GM18519 (cell line): ENCODE measurements around the gene GP1BA.

Experiments used
- ATAC-seq: cut with Tn5 transposase; IDR thresholded peaks from one replicate; pipeline ENCODE4 v1.9.1; 2021; ENCODE audit warnings: mild to moderate bottlenecking, moderate library complexity; ENCODE audit not compliant: unreplicated experiment, low FRiP score

Gene GP1BA

DNA sequence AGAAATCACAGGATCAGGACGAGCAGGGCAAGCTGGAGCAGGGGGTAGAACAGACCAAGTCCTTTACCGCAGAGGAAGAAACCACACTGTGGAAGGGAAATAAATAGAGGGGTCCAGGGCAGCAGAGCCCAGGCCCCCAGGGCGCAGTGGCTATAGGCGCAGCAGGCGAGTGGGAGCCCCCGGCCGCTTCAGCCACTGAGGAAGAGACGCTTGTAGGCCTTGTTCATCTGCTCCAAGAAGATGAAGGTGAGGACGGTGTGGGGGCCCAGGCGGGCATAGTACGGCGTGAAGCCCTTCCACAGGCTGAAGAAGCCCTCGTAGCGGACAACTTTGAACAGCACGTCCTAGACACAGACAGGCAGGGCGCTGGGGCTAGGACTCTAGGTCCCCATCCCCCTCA is 5.5 kb downstream of the GP1BA start:
- no peak for ATAC-seq

DNA sequence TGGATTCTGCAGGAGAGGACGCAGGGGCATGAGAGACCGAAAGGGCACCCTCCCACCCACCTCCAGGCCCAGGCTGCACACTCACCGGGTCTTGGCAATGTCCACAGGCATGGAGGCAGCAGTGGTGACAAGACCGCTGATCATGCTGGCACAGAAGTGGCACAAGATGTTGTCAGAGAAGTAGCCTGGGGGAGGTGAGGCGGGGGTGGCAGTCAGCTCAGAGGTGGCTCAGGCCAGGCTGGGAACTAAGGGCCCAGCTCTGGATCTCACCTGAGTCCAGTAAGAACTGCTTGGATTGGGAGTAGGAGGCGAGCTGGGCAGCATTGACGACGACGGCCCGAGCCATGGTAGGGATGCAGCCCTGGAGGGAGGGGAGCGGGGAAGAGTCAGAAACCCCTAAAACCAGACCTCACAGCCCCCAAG is 6.0 kb downstream of the GP1BA start:
- no peak for ATAC-seq

DNA sequence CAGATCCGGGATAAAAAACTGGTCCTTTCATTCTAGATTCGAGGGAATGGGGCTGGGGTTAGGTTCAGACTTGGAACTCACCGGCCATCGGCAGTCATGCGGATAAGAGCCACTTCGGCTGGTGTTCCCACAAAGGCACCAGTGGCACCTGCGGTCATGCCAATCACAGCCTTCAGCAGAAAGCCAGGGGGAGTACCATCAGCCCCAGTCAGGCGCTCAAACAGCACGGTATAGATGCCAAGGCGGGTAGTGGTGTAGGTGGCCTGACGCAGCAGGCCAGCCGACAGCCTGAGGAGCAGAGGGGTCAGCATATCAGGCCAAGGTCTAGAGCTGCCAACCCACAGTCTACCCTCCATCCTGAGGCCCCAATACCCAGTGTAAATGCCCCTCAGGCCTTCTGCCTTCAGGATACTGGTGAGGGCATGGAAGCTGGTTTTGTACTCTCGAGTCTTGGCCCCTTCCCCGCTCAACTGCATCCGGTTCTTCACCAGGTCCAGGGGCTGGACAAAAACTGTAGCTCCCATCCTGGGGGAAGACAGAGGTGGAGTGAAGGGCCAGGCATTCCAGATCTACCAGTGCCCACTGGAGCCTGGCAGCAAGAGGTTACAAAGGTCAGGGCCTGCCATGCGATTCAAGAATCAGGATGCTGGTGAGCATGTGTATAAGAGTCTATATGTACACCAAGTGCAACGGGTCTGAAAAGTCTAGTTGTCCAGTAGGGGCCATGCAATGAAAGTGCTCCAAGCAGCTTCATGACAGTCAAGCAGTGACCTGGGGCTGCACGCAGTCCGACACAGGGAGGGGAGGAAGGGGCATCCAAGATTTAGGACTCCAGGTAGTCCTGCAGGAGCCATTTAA is 6.8 kb downstream of the GP1BA start:
- ATAC-seq, result no peak

GRCh38 chr17:4939546-4939795 is 7.4 kb downstream of the GP1BA start:
- no peak for ATAC-seq

DNA sequence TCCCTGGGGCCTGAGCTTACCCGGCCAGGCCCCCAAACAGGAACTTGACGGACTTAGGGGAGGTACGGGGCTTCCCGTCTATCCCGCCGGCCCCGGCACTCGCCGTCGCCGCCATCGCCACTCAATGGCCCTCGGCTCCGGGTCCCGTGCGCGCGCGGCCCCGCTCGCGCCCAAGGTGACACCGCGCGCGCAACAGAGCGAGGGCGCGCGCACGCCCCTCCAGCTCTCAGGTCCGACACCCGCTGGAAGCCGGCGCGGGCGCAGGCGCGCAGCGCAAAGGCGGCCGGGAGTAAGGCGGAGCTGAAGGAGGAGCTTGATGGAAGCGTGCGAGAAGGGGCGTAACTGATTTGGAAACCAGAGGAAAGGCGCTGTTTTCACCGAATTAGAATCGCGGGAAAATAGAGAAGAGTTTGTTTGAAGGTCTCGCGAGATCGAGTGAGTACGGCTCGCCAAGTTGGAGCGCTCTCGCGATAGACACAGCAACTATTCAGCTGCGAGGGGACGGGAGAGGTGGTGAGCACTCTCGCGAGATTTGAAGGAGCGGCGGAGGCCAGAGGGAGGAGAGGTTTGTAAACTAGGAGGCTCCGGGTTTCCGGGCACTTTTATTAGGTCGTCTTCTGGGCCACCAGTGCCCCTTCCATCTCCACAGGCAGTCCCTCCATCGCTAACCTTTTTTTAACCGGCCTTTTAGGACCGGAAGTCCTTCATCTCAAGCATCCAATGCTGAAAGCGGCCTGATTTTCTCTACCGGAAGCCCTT is 7.9 kb downstream of the GP1BA start, which contains the start of the genes RNF167 and SLC25A11:
Gene RNF167 (plus strand): TSS at position 473 of the 759 bp plus-strand sequence. CDS start 642 bp downstream, outside the sequence.
Gene SLC25A11 (minus strand): TSS at position 251 of the 759 bp plus-strand sequence. CDS start 136 bp downstream, at position 115.
- peak; percentile 73 for ATAC-seq

- ATAC-seq, result no peak
These were observed 8.7 kb downstream of the GP1BA start for GRCh38 chr17:4940555-4941318.

DNA sequence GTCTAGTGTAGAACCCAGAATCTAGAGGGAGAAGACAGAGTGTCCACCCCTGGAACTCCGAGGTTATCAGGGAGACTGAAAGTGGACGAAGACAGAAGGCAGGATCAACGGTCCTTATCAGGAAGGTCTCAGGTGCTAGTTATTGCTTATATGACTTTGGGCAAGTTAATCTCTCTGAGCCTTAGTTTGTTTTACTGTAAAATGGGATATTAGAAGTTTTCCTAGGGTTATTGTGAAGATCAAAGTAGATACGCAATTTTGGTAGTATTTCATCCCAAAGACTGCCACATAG is 9.2 kb downstream of the GP1BA start:
- no peak for ATAC-seq

DNA sequence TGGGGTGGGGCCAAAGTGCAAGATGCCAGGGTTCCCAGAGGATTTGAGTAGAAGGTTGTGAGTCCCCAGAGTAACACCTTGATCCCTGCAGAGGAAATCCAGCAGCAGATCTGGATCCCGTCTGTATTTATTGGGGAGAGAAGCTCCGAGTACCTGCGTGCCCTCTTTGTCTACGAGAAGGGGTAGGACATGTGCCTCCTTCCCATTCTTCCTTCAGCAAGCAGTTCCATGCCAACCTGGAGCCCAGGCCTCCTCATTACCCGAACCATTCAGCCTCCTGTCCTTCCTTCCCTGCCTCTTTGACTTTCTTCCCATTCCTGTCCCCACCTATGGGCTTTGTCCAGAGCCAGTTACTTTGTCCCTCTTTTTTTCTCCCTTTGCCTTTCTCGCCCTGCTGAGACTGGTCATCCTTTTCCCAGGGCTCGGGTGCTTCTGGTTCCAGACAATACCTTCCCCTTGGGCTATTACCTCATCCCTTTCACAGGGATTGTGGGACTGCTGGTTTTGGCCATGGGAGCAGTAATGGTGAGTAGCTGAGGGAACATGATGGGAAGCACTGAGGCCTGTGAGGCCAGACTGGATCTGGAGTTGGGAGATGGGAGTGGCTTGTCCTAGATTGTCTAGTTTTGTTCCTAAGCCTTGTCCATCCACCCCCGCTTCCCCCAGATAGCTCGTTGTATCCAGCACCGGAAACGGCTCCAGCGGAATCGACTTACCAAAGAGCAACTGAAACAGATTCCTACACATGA is 10.9 kb downstream of the GP1BA start:
- ATAC-seq, result no peak

DNA sequence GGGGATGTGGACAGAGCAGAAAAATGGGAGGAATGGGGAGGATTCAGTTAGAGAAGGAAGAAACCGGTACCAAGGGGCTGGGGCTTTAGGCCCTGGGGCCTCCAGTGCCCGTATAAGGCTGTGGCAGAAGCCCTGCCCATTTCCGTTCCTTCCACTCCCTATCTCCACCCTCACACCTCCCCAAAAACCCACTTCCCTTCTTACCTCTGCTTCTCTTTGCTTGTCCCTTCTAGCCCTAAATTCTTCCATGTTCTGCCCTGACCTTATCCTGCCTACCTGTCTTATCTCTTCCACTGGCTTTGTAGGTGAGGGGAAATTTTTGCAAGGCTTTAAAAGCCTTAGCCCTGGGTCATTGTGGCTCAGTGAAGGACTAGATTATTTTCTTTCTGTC is 12.1 kb downstream of the GP1BA start:
- ATAC-seq, result no peak

DNA sequence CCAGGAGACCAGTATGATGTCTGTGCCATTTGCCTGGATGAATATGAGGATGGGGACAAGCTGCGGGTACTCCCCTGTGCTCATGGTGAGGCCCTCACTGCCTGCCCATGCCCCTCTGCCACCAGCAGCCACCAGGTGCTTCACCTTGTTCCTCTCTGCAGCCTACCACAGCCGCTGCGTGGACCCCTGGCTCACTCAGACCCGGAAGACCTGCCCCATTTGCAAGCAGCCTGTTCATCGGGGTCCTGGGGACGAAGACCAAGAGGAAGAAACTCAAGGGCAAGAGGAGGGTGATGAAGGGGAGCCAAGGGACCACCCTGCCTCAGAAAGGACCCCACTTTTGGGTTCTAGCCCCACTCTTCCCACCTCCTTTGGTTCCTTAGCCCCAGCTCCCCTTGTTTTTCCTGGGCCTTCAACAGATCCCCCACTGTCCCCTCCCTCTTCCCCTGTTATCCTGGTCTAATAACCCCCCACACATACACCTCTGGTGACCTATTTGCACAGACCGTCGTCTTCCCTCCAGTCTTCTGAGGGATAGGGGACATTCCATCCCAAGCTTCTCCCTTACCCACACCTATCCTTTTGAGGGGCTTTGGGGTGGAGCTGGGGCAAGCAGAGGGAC is 12.6 kb downstream of the GP1BA start:
- ATAC-seq, result no peak

- ATAC-seq, result no peak
These were observed 13.3 kb downstream of the GP1BA start for GRCh38 chr17:4945176-4945943.

DNA sequence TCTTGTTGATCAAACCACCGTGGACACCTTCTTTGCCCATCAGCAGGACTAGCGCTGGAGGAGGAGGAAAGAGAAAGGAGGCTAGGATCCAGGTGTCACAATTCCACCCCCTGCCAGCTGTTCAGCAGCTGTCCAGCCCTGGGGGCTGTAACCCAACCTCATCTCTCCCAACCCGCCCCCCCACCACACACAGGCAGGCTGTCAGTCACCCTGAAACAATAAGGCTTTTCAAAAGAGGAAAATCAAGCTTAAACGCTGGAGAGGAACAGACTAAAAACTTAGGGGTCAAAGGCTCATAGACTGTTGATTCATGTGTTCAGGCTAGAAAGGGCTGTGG is 13.8 kb downstream of the GP1BA start:
- ATAC-seq, result no peak

DNA sequence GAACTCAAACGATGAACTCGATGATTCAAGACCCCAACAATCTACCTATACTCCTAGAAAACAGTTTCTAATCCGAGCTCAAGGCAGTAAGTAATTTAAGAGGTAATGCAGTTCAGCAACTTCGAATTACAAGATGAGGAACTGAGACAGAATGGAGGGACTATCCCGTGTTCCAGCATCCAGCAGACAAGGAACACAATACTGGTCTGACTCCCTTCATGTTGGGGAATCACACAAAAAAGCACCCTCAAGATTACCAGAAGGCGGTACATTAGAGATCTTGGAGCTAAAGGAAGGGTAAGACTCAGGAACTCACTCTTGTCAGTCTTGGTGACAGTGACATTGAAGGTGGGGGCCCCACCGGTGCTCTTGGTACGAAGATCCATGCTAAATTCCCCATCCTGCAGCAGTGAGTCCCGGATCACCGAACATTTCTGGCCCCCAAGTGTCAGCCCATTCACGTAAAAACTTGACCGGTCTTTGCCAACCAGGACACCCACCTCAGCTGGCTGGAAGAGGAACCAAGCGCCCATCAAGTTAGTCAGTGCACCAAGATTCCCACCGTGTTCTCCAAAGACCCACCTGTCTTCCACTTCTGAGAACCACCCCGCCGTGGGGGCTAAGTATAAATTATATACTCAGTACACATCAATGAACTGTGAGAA is 14.4 kb downstream of the GP1BA start:
- no peak for ATAC-seq

DNA sequence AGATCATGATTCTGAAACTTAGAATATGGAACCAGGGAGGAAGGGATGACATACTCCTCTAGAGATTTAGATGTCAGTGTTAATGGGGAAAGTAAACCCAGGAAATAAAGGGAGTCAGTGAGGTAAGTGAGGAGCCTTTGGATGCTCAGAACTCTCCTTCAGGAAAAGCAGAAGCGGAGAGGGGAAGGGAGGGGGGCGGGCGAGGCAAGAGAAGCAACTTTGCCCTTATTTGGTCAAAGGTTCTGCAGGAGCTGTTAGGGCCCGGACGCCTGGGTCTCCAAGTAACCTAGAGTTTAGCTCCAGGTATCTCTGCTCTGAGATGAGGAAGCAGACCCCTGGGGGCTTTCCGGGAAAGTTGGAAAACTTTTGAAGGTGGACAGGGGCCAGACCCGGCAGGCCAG is 14.9 kb downstream of the GP1BA start:
- no peak for ATAC-seq

DNA sequence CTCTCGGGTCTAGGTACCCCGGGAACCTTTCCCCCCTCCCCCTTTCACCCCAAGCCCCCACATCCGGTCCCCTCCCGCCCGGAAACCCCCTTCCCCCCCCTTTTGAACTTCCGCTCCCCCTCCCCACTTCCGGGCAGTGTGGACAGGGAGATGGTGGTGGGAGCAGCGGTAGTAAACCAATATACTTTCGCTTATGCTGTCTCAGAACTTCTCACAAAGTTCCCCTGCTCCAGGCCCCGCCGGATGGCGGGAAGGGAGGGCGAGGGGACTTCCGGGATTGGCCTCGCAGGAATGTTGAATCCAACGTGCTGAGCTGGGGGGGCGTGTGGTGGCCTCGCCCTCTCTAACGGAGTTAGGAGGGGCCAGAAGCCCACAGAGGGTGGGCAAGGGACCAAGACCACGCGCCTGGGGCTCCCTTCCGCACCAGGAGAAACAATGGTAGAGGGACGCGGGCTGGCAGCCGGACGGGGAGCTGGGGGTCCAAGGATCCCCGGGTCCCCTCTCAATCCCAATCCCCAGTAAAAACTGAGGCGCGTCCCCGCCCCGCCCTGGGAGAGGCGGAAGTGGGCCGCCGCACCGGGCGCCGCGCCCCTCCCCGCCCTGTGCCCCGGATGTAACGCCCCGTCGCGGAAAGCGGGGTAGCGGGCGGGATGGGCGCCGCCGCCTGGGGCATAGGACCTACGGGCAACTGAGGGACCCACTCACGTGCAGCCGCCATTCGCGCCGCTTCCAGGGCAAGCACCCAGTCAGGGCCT is 15.5 kb downstream of the GP1BA start:
- no peak for ATAC-seq

GRCh38 chr17:4948166-4948930 is 16.3 kb downstream of the GP1BA start, which contains the start of gene PFN1:
Gene PFN1, minus strand, starts transcription at chr17:4948530. Its CDS starts 136 bp downstream, at chr17:4948394.
- no peak for ATAC-seq

DNA sequence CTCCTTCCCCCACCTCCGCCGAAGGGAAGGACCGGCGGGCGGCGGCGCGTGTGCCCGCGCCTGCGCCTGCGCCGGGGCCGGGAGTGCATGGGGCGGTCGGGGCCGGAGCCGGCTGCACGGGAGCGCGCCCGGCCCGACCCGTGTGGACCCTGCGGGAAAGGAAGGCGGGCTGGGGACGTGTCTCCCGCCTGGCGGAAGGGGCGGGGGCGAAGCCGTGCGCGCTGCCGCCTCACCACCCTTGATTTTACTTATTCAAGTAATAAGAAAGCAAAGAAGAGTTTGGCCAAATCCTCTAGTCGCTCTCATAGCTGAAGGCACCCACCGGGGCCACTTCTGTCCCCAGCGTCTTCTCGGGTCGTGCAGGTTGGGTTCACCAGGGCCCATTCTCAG is 16.8 kb downstream of the GP1BA start:
- ATAC-seq, result peak; percentile 34
